Measurements from ENCODE around the gene IL6ST.

Gene IL6ST

DNA sequence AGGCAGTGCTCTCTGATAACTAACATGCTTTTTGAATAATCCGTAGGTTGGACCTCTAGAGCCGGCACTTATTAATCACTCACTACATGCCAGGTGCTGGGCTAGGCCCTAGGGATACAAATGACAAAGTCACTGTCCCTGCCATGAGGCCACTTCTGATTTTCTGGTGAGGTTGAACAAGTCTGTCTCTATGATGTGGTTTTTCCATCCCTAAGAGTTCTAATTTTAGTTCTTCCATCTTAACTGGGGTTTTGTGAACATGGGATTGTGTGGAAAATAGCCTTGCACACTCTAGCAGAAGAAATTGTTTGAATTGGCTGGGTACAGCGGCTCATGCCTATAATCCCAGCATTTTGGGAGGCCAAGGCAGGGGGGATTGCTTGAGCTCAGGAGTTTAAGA, 79.0 kb downstream of the IL6ST start:
- H3K27ac ChIP-seq (ENCODE audit: low read length), result no peak overlapping the region
- no peak for ATAC-seq (ENCODE audit: insufficient read depth, low read depth)

DNA sequence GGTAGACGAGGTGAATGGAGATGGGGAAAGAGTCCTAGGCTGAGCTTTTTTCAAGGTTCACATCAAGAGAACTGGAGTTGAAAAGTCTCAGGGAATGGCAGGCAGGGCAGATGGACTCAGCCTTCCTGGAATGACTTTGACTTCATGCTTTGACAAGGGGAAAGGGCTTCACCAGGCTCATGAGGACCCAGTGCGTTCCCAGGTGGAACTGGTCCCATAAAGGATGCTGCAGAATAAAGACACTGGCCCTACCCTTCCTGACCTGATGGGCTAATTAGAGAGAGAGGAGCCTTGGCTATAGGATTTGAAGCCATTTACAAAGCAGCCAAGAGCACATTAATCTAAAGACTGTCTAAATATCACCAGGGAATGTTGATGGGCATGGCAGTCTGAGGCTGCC, 79.8 kb downstream of the IL6ST start:
- Histone ChIP-seq H3K79me2 (ENCODE audit: insufficient read depth, low read length) (no peaks in the 10 kb centered on the region), H3K4me3 (ENCODE audit: low read depth in 1 of 2, low read length in 2 of 2) (no peak overlapping the region), H3K36me3 (ENCODE audit: insufficient read depth, low read length) (no peaks in the 10 kb centered on the region), H3K27ac (ENCODE audit: low read length) (no peak overlapping the region), H3K9ac (ENCODE audit: low read depth, low read length) (no peak overlapping the region), H3K9me3 (ENCODE audit: insufficient read depth, low read length, severe bottlenecking) (no peaks in the 10 kb centered on the region), H3K4me1 (ENCODE audit: insufficient read depth, low read length) (no peaks in the 10 kb centered on the region), H3K27me3 (ENCODE audit: insufficient read depth, low read length, poor library complexity) (no peaks in the 10 kb centered on the region), H3K4me2 (ENCODE audit: insufficient read depth, low read length) (no peak overlapping the region), H4K20me1 (ENCODE audit: insufficient read depth, low read length) (no peaks in the 10 kb centered on the region), H2AFZ (ENCODE audit: low read depth, low read length) (no peak overlapping the region)
- TF ChIP-seq, protein P1, sequence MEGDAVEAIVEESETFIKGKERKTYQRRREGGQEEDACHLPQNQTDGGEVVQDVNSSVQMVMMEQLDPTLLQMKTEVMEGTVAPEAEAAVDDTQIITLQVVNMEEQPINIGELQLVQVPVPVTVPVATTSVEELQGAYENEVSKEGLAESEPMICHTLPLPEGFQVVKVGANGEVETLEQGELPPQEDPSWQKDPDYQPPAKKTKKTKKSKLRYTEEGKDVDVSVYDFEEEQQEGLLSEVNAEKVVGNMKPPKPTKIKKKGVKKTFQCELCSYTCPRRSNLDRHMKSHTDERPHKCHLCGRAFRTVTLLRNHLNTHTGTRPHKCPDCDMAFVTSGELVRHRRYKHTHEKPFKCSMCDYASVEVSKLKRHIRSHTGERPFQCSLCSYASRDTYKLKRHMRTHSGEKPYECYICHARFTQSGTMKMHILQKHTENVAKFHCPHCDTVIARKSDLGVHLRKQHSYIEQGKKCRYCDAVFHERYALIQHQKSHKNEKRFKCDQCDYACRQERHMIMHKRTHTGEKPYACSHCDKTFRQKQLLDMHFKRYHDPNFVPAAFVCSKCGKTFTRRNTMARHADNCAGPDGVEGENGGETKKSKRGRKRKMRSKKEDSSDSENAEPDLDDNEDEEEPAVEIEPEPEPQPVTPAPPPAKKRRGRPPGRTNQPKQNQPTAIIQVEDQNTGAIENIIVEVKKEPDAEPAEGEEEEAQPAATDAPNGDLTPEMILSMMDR (IDR thresholded peaks at IDR 0.05; ENCODE audit: borderline replicate concordance, extremely low read depth, low read length, poor library complexity, severe bottlenecking), result no peak
- no peak for TF ChIP-seq EZH2 (IDR thresholded peaks at IDR 0.05; ENCODE audit: borderline replicate concordance, low read depth, low read length, severe bottlenecking)
- ATAC-seq (ENCODE audit: insufficient read depth, low read depth) (no peak), DNase-seq (no peak)

More for the DNA sequence above, 79.0 kb downstream of the IL6ST start:
- H3K4me3 ChIP-seq (ENCODE audit: low read depth in 1 of 2, low read length in 2 of 2), result no peak overlapping the region
- no peak overlapping the region for H2AFZ ChIP-seq (ENCODE audit: low read depth, low read length)
- DNase-seq, result no peak
- H3K4me1 ChIP-seq (ENCODE audit: insufficient read depth, low read length), result no peaks in the 10 kb centered on the region
- no peaks in the 10 kb centered on the region for H3K36me3 ChIP-seq (ENCODE audit: insufficient read depth, low read length)
- H3K9me3 ChIP-seq (ENCODE audit: insufficient read depth, low read length, severe bottlenecking), result no peaks in the 10 kb centered on the region
- TF ChIP-seq, protein P1 (IDR thresholded peaks at IDR 0.05; ENCODE audit: borderline replicate concordance, extremely low read depth, low read length, poor library complexity, severe bottlenecking), result no peak
- no peak for TF ChIP-seq EZH2 (IDR thresholded peaks at IDR 0.05; ENCODE audit: borderline replicate concordance, low read depth, low read length, severe bottlenecking)
- H3K4me2 ChIP-seq (ENCODE audit: insufficient read depth, low read length), result no peak overlapping the region
- H3K79me2 ChIP-seq (ENCODE audit: insufficient read depth, low read length), result no peaks in the 10 kb centered on the region
- H3K27me3 ChIP-seq (ENCODE audit: insufficient read depth, low read length, poor library complexity), result no peaks in the 10 kb centered on the region
- H4K20me1 ChIP-seq (ENCODE audit: insufficient read depth, low read length), result no peaks in the 10 kb centered on the region
- no peak overlapping the region for H3K9ac ChIP-seq (ENCODE audit: low read depth, low read length)

DNA sequence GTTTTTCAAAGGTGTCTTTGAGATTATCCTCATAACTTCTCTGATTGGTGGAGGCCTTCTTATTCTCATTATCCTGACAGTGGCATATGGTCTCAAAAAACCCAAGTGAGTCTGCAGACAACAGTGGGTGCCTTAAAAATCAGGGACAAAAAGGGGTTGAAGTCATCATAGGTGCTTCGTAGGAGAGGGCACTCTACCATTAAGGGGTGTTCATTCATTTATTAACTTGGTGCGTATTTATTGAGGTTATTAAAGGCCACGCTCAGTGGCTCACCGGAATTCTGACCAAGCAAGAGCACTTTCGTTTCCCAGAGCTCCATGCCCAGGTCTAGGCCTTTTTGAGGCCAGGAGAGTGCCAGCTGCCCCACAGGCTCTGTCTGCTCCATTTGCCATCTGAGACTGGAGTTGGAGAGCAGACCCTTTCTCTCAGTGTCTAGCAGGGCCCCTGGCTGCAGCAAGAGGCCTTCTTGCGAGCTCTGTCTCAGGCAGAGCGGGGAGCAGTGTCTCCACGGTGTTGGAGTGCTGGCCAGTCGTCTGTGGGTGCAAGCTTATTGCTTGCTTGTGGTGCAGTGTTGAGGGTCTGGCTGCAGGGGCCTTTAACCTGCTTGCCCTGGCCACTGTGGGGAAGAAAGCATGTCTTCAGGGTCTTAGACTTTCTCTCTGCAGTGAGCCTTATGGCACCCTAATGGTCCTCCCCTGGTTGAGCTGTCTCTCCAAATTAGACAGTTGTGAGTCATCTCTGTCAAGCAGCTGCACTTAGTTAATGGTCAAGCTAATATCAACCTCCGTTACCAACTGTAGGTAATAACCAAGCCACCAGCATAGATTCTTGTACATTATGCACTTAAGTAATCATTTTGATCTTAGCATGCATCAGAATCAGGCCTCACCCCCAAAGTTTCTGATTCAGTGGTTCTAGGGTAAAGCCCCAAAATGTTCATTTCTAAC, 81.0 kb downstream of the IL6ST start:
- H3K27me3 ChIP-seq (ENCODE audit: insufficient read depth, low read length, poor library complexity), result no peaks in the 10 kb centered on the region
- no peaks in the 10 kb centered on the region for H3K36me3 ChIP-seq (ENCODE audit: insufficient read depth, low read length)
- no peaks in the 10 kb centered on the region for H3K9me3 ChIP-seq (ENCODE audit: insufficient read depth, low read length, severe bottlenecking)
- H3K9ac ChIP-seq (ENCODE audit: low read depth, low read length), result no peak overlapping the region
- no peak overlapping the region for H3K4me3 ChIP-seq (ENCODE audit: low read depth in 1 of 2, low read length in 2 of 2)
- H3K4me1 ChIP-seq (ENCODE audit: insufficient read depth, low read length), result no peaks in the 10 kb centered on the region
- TF ChIP-seq EZH2 (IDR thresholded peaks at IDR 0.05; ENCODE audit: borderline replicate concordance, low read depth, low read length, severe bottlenecking), result no peak
- TF ChIP-seq, protein P1 (IDR thresholded peaks at IDR 0.05; ENCODE audit: borderline replicate concordance, extremely low read depth, low read length, poor library complexity, severe bottlenecking), result no peak
- H2AFZ ChIP-seq (ENCODE audit: low read depth, low read length), result no peak overlapping the region
- no peak overlapping the region for H3K27ac ChIP-seq (ENCODE audit: low read length)
- DNase-seq, result no peak
- H3K79me2 ChIP-seq (ENCODE audit: insufficient read depth, low read length), result no peaks in the 10 kb centered on the region
- H3K4me2 ChIP-seq (ENCODE audit: insufficient read depth, low read length), result no peak overlapping the region
- ATAC-seq (ENCODE audit: insufficient read depth, low read depth), result no peak
- H4K20me1 ChIP-seq (ENCODE audit: insufficient read depth, low read length), result no peaks in the 10 kb centered on the region
